NCI-H1930 (cell line): ENCODE data around the gene MCF2L.
"Not testable (repeated sequence)": the region's sequence is repeated elsewhere in the genome, so short reads cannot be mapped to it uniquely, and the experiment has no call there.

ENCODE experiments used
- DNase-seq, 2 experiments: peaks; one replicate each; lab custom pipeline; 2025; lab: John Stamatoyannopoulos, UW

MCF2L gene

DNA sequence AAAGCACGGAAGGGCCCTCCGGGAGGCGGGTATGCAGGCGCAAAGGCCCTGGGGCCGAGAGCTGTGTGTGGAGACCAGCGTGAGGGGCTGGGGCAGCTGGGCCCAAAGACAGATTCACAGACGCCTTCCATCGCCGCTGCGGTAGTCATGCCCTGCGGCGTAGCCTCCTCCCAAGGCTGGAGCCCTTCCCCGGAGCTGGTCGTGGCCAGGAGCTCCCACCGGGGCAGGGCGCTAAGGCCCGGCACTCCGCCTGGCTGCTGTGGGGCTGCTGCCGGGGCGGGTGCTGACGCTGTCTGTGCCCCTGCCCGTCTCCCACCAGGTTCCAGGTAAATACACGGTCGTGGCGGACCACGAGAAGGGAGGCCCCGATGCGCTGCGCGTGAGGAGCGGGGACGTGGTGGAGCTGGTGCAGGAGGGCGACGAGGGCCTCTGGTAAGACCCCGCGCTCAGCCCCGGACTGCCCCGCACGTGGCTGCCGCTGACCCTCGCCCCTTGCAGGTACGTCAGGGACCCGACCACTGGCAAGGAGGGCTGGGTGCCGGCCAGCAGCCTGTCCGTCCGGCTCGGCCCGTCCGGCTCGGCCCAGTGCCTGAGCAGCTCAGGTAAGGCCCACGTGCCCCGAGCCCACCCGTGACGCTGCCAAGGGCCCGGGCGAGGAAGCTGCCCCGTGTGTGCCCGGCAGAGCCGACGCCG lies 127.2 kb downstream of the MCF2L start:
- DNase-seq = no peak

DNA sequence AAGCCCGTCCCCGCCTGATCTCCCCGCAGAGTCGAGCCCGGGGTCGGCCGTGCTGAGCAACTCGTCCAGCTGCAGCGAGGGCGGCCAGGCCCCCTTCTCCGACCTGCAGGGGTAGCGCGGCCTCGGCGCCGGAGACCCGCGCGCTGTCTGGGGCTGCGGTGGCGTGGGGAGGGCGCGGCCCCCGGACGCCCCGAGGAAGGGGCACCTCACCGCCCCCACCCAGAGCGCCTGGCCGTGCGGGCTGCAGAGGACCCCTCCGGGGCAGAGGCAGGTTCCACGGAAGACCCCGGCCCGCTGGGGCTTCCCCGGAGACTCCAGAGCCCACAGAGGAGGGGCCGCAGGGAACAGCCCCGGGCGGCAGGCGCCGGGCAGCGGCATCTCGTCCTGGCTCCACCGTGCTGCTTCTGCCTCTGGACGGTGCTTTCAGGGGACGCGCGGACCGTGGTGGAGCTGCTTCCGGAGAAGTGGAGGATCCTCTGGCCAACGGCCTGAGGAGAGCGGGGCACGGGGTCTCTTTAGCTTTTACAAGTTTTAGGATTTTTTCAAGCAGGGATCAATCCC lies 127.8 kb downstream of the MCF2L start:
- no peak for DNase-seq

DNA sequence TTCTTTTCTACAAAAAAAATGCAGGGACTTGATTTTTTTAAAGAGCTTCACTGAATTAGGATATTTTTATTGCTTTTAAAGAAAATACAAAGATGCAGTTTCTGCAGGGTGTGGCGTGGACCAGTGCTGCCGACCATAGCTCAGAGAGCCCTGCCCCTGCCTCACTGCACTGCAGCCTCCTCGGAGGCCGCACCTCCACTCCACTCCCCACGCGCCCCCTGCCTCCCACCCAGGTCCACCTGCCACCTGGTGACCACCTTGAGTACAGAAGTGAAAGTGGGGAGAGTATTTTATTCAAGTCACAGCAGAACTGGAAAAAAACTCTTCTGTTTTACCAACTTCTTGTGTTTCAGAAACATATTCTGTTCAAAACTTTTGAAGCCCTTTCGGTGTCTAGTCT lies 128.6 kb downstream of the MCF2L start:
- DNase-seq = no peak

DNA sequence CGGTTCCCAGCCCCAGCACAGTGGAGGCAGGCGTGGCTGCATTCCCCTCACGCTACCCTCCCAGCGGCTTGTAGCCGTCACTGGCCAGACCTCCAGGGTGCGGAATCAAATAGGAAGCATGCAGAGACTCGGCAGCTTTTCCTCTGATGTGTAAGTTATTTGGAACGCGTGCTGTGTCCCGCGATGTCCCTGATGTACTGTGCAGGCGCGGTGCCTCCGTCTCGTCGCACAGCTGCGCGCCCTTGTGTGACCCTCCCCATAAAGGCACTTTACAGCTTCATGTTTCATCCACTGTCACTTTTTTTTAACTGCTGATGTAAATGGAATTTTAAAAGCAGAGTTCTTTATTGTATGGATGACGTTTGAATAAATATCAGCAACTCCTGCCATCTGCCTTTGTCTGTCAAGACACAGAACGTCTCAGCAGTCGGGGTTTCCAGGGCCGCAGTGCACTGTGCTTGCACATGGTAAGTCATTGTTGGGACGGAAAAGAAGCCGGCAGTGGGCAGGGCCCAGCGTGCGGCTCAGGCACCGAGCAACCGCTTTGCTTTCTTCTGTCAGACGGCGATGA lies 129.2 kb downstream of the MCF2L start:
- no peak for DNase-seq

DNA sequence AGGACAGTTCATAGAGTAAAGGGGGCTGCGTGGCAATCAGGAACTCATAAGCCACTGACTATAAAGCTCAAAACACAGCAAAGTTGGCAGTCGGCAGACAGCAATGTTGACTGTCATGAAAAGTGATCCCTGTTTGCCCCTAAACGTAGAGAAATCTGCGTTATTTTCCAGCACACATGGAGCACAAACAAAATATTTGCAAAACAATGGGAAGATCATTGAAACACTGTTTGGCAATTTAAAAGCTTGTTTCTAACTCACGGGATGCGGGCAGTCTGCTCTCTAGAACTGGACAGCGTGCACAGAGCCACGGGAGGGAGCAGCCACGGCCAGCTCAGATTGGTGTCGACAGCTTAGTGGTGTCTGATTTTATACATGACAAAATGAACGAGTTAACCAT lies 130.1 kb downstream of the MCF2L start:
- DNase-seq = no peak

DNA sequence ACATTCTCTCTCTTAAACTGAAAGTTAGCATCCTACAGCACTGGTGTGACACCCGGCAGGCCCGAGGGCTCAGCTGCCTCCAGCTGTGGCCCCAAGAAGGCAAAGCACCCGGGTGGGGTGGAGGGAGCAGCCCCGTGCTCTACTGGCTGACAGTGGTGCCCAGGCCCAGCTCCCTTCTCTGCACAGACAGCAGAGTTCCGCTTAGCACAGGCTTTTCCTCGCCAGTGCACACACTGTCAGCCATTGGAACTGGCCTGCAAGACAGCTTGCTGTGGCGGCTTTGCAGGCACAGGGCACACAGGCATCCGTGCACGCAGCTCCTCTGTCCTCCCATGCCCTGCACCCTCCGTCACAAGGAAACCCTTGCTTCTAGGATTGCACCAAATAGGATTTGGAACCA lies 133.3 kb downstream of the MCF2L start:
- not testable (repeated sequence) for DNase-seq

DNA sequence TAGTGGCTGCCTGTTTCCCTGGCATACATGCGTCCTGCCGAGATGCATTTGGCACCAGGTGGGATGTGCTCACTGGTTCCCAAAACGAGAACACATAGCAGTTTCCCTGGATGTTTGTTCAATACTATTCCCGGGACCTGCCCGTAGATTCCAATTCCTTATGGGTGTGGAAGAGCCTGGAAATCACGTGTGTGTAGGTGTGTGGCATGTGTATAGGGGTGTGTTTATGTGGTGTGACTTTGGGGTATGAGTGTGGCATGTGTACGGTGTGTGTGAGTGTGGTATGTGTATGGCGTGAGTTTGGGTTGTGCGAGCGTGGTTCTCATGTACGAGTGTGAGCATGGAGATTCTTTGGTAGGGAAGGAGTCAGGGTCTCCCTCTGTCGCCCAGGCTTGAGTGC lies 133.7 kb downstream of the MCF2L start:
- DNase-seq = no peak

DNA sequence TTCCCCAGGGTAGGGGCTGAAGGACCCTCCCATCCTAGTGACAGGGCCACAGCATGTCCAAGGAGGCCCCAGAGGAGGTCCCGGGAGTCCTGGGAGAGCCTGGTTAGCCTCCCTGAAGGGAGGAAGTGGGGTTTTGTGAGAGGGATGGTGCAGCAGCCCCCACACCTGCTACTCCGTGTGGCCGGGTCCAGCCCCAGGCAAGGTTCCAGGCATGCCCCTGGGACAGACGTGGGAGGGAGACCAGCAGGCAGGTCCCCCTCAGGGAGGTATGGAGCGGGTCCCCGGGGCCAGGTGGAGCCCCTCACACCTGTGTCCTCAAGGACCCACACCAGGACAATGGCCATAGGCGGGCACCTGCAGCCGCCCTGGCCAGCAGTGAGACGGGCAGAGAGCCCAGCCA lies 134.6 kb downstream of the MCF2L start:
- no peak for DNase-seq

DNA sequence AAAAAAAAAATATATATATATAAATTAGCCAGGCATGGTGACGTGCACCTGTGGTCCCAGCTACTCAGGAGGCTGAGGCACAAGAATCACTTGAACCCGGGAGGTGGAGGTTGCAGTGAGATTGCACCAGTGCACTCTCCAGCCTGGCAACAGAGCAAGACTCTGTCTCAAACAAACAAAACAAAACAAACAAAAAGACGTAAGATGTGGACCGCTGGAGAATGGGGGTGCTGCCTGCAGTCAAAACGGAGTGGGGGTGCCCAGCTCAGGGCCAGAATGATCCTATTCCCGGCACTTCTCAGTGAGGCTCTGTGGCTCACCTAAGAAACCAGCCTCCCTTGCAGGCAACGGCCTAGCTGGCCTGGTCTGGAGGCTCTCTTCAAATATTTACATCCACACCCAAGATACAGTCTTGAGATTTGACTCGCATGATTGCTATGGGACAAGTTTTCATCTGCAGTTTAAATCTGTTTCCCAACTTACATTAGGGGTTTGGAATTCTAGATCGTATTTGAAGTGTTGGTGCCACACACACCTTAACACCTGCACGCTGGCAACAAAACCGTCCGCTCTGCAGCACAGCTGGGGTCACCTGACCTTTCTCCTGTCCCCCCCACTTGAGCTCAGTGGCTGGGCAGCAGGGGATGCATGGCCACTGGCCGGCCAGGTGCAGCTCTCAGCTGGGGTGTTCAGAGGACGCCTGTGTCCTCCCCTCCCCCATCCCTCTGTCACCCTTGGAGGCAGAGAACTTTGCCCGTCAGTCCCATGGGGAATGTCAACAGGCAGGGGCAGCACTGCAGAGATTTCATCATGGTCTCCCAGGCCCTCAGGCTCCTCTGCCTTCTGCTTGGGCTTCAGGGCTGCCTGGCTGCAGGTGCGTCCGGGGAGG lies 136.3 kb downstream of the MCF2L start, which contains the start of gene F7:
TSS of gene F7 (plus strand) at position 760 of the 889 bp plus-strand sequence. CDS start at position 811, 51 bp downstream.
- peak in 1 of 2 experiments; percentile 43 for DNase-seq

DNA sequence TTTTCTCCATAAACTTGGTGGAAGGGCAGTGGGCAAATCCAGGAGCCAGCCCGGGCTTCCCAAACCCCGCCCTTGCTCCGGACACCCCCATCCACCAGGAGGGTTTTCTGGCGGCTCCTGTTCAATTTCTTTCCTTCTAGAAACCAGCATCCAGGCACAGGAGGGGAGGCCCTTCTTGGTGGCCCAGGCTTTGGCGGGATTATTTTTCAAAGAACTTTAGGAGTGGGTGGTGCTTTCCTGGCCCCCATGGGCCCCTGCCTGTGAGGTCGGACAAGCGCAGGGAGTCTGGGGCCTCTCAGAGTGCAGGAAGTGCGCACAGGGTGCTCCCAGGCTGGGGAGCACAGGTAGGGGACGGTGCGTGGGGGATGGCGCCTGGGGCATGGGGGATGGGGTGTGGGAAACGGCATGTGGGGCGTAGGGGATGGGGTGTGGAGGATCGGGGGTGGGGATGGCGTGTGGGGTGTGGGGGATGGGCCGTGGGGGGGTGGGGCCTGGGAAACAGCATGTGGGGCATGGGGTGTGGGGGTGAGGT lies 137.0 kb downstream of the MCF2L start:
- DNase-seq = no peak

DNA sequence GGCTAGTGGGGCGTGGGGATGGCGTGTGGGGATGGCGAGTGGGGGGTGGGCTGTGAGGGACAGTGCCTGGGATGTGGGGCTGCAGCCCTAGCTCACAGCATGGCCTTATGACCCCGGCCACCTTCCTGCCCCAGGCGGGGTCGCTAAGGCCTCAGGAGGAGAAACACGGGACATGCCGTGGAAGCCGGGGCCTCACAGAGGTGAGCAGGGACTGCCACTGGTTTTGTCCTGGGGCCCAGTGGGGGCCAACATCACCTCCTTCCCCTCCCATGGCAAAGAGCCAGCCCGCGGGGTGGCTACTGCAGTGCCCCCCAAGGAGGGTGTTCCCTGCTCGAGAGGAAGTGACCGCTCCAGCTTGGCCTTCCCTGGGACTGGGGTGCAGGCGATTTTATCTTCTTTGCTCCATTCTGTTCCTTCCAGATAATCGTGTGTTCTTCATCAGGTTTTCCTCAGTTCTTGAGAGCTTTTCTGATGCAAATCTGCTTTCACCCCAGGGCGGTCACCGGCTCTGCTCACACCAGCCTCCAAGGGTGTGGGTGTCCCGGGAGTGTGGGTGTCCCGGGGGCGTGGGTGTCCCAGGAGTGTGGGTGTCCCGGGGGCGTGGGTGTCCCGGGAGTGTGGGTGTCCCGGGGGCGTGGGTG lies 137.8 kb downstream of the MCF2L start:
- DNase-seq = no peak

DNA sequence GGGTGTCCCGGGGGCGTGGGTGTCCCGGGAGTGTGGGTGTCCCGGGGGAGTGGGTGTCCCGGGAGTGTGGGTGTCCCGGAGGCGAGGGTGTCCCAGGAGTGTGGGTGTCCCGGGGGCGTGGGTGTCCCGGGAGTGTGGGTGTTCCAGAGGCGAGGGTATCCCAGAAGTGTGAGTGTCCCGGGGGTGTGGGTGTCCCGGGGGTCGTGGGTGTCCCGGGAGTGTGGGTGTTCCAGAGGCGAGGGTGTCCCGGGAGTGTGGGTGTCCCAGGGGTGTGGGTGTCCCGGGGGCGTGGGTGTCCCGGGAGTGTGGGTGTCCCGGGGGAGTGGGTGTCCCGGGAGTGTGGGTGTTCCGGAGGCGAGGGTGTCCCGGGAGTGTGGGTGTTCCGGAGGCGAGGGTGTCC lies 139.5 kb downstream of the MCF2L start:
- DNase-seq = not testable (repeated sequence)

DNA sequence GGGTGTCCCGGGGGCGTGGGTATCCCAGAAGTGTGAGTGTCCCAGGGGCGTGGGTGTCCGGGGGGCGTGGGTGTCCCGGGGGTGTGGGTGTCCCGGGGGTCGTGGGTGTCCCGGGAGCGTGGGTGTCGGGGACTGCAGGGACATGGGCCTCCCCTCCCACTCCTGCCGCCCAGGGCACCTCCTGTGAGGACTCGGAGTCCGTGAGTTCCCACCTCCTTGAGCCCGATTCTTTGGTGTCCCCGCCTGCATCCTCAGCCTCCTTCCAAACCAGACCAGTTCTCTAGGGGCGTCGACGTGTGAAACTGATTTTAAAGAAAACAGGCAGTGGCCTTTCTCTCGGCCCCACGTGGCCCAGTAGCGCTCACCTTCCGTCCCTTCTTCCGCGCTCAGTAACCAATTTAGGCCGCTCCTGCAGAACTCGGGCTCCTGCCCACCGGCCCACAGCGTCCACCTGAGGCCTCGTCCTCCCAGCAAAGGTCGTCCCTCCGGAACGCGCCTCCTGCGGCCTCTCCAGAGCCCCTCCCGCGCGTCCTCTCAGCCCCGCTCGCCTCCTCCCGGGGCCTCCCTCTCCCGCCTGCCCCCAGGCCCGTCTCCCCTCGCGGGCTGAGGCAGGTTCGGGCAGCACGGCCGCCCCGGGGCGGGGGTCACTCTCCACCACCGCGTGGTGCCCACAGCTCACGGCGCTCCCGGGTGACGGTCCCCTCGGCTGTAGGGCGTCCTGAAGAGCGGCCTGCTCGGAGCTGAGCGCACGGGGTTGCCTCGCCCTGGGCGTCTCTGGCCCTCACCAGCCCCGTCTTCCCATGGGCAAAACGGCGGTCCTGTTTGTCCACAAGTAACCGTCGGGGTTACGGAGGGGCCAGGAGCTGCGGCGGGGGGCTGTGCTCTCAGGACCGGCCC lies 140.4 kb downstream of the MCF2L start:
- peak in 1 of 2 experiments; percentile 33 for DNase-seq

DNA sequence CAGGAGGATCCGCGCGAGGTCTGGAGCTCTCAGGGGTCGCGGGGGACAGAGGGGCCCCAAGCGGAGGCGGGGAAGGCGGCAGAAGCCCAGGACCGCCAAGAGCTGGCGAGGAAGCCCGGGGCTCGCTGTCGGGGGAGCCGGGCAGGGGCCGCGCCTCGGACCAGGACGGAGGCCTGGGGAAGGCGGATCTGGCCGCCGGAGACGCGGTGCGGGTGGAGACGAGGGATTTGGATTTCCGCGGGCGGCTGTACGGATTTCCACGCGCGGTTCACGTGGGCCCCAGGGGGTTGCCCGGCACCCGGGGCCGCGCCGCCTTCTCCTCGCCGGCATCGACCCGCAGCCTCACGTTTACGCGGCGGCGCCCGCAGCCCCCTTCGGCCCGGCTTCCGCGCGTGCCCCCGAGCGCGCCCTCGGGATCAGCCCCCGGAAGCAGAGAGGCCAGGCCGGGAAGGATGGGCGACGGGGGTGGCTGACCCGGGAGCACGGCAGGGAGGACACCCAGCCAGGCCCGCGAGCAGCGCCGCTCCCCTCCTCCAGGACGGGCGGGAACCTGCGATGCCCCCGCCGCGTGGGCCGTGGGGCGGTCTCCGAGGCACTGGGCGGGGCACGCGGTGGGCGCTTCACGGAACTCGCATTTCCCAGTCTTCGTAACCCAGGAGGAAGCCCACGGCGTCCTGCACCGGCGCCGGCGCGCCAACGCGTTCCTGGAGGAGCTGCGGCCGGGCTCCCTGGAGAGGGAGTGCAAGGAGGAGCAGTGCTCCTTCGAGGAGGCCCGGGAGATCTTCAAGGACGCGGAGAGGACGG lies 141.2 kb downstream of the MCF2L start:
- DNase-seq = no peak

DNA sequence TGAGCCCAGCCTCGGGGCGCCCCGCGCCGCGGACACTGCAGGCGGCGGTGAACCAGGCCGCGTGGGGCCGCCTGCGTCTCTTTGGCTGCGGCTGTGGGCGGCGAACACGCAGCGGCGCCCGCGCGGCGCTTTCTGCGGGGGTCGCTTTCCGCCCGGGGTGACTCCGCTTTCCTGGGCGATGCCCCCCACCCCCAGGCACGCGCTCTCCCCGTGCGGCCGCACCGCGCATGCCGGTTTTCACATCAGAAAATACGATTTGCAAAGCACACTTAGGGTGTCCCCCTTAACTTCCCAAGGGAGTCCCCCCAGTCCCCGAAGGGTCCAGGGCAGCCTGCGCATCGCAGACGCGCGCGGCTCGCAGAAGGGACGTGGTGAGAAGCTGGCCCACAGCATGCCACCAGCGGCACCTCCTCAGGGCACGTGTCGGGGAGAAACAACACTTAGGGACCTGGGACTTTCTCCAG lies 141.9 kb downstream of the MCF2L start:
- no peak for DNase-seq

DNA sequence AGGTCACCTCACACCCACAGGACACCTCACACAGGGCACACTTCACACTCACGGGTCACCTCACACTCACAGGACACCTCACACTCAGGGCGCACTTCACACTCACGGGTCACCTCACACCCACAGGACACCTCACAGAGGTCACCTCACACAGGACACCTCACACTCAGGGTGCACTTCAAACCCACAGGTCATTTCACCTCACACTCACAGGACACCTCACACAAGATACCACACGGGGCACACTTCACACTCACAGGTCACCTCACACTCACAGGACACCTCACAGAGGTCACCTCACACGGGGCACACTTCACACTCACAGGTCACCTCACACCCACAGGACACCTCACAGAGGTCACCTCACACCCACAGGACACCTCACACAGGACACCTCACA lies 142.8 kb downstream of the MCF2L start:
- not testable (repeated sequence) for DNase-seq

DNA sequence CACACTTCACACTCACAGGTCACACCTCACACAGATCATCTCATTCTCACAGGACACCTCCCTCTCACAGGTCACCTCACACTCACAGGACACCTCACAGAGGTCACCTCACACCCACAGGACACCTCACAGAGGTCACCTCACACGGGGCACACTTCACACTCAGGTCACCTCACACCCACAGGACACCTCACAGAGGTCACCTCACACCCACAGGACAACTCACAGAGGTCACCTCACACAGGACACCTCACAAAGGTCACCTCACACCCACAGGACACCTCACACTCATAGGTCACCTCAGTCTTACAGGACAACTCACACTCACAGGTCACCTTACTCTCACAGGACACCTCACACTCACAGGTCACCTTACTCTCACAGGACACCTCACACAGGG lies 143.5 kb downstream of the MCF2L start:
- DNase-seq = not testable (repeated sequence)

DNA sequence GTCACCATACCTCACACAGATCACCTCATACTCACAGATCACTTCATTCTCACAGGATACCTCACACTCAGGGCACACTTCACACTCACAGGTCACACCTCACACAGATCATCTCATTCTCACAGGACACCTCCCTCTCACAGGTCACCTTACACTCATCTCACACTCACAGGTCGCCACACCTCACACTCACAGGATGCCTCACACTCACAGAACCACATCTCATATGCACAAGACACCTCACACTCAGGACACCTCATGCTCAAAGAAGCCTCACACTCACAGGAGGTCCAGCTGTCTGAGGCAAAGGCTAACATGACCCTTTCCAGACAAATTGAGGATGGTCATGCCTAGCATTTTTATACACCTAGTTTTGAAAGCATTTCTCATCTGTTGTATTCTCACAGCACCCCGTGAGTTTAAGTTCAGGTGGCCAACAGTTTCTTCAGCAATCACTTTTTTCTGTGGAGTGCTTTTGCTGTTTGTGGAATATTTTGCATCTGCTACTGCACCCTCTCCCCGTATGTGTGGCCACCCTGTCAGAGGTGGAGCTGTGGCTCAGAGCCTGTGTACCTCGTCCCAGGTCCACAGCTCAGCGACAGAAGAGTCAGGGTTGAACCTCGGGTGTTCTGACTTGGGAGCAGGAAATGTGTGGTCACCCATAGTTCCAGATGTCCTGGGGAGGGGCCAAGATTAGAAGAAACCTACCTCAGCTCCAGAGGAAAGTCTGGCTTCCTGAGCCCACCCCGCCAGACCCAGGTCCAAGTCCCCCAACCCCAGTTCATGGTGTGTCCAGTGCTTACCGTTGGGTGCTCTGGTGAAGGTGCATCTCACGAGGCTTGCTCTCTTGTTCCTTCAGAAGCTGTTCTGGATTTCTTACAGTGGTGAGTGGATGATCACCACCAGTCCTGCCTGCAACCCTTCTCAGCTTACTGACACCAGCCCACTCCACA lies 144.2 kb downstream of the MCF2L start:
- no peak for DNase-seq

DNA sequence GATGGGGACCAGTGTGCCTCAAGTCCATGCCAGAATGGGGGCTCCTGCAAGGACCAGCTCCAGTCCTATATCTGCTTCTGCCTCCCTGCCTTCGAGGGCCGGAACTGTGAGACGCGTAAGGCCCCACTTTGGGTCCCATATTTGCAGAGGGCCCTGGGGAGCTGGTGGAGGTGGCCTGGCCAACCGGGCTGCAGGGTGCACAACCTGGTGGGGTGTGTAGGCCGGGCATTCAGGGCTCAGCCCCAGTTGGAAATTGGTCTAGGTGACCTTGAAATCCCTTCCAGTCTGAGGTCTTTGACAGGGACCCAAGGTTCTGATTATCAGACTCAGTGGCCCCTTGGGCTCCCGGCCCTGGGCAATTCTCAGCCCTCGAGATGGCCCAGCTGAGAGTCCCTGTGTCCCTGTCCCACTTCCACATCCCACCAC lies 144.8 kb downstream of the MCF2L start:
- no peak for DNase-seq
